AG09319 (cell line): ENCODE measurements around the gene AUTS2.

Source experiments
- DNase-seq: peaks from one replicate; pipeline ENCODE4 v3.0.0-alpha.2; 2010; ENCODE audit warnings: low read depth; ENCODE audit errors: extremely low read depth
- TF ChIP-seq, protein P1 (sequence below): IDR thresholded peaks from 2 replicates; pipeline ENCODE4 v1.5.1; 2011; ENCODE audit warnings: low read depth, mild to moderate bottlenecking, inconsistent platforms, low read length, moderate library complexity

AUTS2 gene

DNA sequence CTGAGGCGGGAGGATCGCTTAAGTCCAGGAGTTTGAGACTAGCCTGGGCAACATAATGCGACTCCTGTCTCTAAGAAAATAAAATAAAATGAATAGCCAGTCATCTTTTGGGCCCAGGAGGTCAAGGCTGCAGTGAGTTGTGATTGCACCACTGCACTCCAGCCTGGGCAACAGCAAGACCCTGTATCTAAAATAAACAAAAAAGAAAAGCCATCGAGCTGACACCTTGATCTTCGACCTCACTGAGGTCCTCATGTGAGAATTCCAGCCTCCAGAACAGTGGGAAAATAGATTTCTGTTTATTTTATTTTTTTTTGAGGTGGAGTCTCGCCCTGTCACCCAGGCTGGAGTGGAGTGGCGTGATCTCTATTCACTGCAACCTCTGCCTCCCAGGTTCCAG, 1232.2 kb downstream of the AUTS2 start:
- no peak for DNase-seq

GRCh38 chr7:70833726-70834125, 1235.5 kb downstream of the AUTS2 start:
- DNase-seq, result no peak

More for the DNA sequence above, 1232.2 kb downstream of the AUTS2 start:
- TF ChIP-seq, protein P1, sequence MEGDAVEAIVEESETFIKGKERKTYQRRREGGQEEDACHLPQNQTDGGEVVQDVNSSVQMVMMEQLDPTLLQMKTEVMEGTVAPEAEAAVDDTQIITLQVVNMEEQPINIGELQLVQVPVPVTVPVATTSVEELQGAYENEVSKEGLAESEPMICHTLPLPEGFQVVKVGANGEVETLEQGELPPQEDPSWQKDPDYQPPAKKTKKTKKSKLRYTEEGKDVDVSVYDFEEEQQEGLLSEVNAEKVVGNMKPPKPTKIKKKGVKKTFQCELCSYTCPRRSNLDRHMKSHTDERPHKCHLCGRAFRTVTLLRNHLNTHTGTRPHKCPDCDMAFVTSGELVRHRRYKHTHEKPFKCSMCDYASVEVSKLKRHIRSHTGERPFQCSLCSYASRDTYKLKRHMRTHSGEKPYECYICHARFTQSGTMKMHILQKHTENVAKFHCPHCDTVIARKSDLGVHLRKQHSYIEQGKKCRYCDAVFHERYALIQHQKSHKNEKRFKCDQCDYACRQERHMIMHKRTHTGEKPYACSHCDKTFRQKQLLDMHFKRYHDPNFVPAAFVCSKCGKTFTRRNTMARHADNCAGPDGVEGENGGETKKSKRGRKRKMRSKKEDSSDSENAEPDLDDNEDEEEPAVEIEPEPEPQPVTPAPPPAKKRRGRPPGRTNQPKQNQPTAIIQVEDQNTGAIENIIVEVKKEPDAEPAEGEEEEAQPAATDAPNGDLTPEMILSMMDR, result no peak

DNA sequence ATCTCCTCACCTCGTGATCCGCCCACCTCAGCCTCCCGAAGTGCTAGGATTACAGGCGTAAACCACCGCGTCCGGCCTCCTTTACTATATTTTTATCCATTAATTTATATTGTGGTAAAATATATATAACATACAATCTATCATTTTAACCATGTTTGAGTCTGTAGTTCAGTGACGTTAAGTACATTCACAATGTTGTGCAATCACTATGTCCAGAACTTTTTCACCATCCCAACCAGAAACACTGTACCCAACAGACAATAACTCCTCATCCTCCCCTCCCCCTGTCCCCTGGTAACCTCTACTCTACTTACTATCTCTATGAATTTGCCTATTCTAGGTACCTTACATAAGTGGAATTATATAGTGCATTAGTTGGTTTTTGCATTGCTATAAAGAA, 1236.1 kb downstream of the AUTS2 start:
- TF ChIP-seq, protein P1, result no peak
- DNase-seq, result no peak

More at GRCh38 chr7:70833726-70834125, 1235.5 kb downstream of the AUTS2 start:
- TF ChIP-seq, protein P1, result no peak

DNA sequence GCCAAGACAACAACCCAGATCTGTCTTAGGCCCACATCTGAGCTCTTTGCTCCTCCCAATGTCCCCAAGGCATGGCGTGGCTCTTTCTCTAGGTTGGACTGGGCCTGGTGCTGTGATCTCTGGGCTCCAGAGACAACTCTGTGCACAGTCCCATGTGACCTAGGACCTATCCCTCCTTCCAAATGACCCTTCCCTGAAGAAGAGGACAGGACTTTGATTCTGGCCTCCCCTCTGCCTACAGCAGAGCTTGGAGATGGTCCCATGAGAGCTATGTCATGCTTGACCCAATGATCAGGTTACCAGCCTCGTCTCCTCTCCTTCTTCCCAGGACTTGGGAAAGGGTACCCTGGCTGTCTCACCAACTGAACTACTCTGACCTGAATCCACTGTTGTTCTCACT, 1237.4 kb downstream of the AUTS2 start:
- TF ChIP-seq, protein P1, result no peak
- DNase-seq, result no peak

GRCh38 chr7:70836279-70836678, 1238.0 kb downstream of the AUTS2 start:
- TF ChIP-seq, protein P1, result no peak

GRCh38 chr7:70836946-70837345, 1238.7 kb downstream of the AUTS2 start:
- TF ChIP-seq, protein P1, result no peak
- no peak for DNase-seq

More at GRCh38 chr7:70836279-70836678, 1238.0 kb downstream of the AUTS2 start:
- no peak for DNase-seq

DNA sequence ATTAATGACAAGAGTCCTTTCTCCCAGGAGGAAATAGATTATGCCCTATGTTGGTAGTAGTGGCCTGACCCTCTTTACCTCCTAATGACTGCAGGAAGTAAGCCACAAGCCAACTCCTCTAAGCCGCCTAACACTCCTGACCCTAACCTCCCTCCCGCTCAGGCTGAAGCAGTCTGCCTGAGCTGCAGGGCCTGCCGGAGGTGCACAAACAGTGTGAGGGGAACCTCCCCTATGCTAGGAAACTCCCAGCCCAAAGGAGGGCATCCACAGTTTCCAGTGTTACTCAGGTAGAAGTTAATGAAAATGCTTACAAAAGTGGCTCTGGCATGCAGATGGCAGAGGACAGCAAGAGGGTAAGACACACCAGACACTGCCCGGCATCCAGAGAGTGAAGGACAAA, 1239.3 kb downstream of the AUTS2 start:
- no peak for DNase-seq
- TF ChIP-seq, protein P1, result no peak
